ENCODE measurements around the gene GPAM.

DNA sequence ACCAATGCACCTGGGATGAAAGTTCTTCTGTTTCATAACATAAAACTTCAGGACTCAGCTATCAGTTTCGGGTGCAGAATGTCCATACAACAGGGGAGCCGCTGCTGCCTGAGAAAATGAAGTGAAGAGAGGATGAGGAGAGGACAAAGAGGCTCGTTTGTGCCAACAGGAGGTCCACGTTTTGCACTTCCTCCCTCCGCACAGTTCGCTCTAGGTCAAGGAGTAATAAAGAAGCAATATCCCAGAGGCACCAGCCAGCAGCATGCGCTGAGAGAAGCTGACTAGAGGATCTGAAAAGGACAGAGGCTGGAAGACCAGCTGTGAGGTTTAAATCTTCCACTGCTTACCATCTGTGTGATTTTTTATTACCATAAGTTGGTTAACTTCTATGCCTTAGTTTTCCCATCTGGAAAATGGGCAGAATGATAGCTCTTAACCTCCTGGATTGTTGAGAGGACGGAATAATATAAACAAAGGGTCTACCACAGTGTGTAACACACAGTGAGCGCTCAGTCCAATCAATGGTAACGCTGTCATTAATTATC is 709 bp downstream of the GPAM start:
- no peak for TF ChIP-seq TAF1 (conservative IDR thresholded peaks at IDR 0.05)
- TF ChIP-seq, protein P1, sequence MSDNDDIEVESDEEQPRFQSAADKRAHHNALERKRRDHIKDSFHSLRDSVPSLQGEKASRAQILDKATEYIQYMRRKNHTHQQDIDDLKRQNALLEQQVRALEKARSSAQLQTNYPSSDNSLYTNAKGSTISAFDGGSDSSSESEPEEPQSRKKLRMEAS (IDR thresholded peaks at IDR 0.05), result no peak
- no peak for TF ChIP-seq EGR1 (IDR thresholded peaks at IDR 0.05; ENCODE audit: low read depth in 2 of 2)
- no peak for TF ChIP-seq GABPA (IDR thresholded peaks at IDR 0.05 in 1 of 2, conservative IDR thresholded peaks at IDR 0.05 in 1 of 2)
- no peak for TF ChIP-seq SP1 (IDR thresholded peaks at IDR 0.05)
- TF ChIP-seq, protein P2, sequence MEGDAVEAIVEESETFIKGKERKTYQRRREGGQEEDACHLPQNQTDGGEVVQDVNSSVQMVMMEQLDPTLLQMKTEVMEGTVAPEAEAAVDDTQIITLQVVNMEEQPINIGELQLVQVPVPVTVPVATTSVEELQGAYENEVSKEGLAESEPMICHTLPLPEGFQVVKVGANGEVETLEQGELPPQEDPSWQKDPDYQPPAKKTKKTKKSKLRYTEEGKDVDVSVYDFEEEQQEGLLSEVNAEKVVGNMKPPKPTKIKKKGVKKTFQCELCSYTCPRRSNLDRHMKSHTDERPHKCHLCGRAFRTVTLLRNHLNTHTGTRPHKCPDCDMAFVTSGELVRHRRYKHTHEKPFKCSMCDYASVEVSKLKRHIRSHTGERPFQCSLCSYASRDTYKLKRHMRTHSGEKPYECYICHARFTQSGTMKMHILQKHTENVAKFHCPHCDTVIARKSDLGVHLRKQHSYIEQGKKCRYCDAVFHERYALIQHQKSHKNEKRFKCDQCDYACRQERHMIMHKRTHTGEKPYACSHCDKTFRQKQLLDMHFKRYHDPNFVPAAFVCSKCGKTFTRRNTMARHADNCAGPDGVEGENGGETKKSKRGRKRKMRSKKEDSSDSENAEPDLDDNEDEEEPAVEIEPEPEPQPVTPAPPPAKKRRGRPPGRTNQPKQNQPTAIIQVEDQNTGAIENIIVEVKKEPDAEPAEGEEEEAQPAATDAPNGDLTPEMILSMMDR (IDR thresholded peaks at IDR 0.05; ENCODE audit: low read depth, low read length, missing input control), result no peak
- TF ChIP-seq JUND (IDR thresholded peaks at IDR 0.05), result no peak
- TF ChIP-seq, protein P3, sequence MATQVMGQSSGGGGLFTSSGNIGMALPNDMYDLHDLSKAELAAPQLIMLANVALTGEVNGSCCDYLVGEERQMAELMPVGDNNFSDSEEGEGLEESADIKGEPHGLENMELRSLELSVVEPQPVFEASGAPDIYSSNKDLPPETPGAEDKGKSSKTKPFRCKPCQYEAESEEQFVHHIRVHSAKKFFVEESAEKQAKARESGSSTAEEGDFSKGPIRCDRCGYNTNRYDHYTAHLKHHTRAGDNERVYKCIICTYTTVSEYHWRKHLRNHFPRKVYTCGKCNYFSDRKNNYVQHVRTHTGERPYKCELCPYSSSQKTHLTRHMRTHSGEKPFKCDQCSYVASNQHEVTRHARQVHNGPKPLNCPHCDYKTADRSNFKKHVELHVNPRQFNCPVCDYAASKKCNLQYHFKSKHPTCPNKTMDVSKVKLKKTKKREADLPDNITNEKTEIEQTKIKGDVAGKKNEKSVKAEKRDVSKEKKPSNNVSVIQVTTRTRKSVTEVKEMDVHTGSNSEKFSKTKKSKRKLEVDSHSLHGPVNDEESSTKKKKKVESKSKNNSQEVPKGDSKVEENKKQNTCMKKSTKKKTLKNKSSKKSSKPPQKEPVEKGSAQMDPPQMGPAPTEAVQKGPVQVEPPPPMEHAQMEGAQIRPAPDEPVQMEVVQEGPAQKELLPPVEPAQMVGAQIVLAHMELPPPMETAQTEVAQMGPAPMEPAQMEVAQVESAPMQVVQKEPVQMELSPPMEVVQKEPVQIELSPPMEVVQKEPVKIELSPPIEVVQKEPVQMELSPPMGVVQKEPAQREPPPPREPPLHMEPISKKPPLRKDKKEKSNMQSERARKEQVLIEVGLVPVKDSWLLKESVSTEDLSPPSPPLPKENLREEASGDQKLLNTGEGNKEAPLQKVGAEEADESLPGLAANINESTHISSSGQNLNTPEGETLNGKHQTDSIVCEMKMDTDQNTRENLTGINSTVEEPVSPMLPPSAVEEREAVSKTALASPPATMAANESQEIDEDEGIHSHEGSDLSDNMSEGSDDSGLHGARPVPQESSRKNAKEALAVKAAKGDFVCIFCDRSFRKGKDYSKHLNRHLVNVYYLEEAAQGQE (IDR thresholded peaks at IDR 0.05), result no peak
- TF ChIP-seq YY1 (IDR thresholded peaks at IDR 0.05), result no peak
- TF ChIP-seq HNF4A (conservative IDR thresholded peaks at IDR 0.05), result peak; percentile 37 to 52
- no peak for TF ChIP-seq RAD21 (IDR thresholded peaks at IDR 0.05)

Measured in liver (tissue), 3 donors.